Panc1 (cell line): ENCODE measurements around the gene SMIM43. TPM values are rescaled to one million over a fixed set of nuclear protein-coding genes. Genes with fewer than 3 reads are reported as not detected.

ENCODE experiments used
- ATAC-seq: fragments of 200-7000 bp; cut with Tn5 transposase; 2 replicates; pipeline ENCODE4 v1.9.1; 2020; ENCODE audit warnings: mild to moderate bottlenecking, moderate library complexity
- BruUV-seq: library from RNA; stranded (reverse); fragments of 400-500 nt; replicated peaks from 2 replicates; lab custom pipeline; 2021; lab: Mats Ljungman, UMichigan
- CTCF ChIA-PET: fragments of 300-600 bp; sonication (Branson Sonifier 250); formaldehyde crosslinking; loops from one replicate; lab custom pipeline; 2022; ENCODE audit warnings: antibody characterized with exemption; lab: Charles Lee
- POLR2A ChIA-PET: fragments of 300-600 bp; sonication (Branson Sonifier 250); formaldehyde crosslinking; loops from one replicate; lab custom pipeline; 2022; ENCODE audit warnings: antibody characterized with exemption; lab: Charles Lee
- DNase-seq: peaks from one replicate; pipeline ENCODE4 v3.0.0-alpha.2; 2010; ENCODE audit warnings: low read depth, low spot score
- H3K27ac ChIP-seq: 2 replicates; pipeline ENCODE4 v1.5.1; 2011; ENCODE audit warnings: mild to moderate bottlenecking, low read length, inconsistent platforms
- H3K27me3 ChIP-seq: fragments of 200-500 bp; sonication (Bioruptor generic); 2 replicates; pipeline ENCODE4 v1.6.0; 2014; ENCODE audit warnings: low read length, inconsistent platforms; ENCODE audit not compliant: control insufficient read depth, insufficient read depth
- H3K36me3 ChIP-seq: fragments of 200-500 bp; sonication (Bioruptor generic); 2 replicates; pipeline ENCODE4 v1.5.1; 2014; ENCODE audit warnings: inconsistent platforms, mild to moderate bottlenecking, low read length, moderate library complexity; ENCODE audit not compliant: control insufficient read depth, insufficient read depth
- H3K4me1 ChIP-seq: 2 replicates; pipeline ENCODE4 v1.5.1; 2011; ENCODE audit warnings: inconsistent platforms, mild to moderate bottlenecking, low read length, moderate library complexity; ENCODE audit not compliant: control insufficient read depth, insufficient read depth
- H3K4me3 ChIP-seq, 2 experiments: 2 replicates each; pipeline ENCODE4 v1.5.1; 2011 to 2012; ENCODE audit warnings: low read depth in 2 of 2, low read length in 2 of 2, mild to moderate bottlenecking in 2 of 2, inconsistent platforms in 1 of 2, moderate library complexity in 1 of 2
- H3K9me3 ChIP-seq: fragments of 200-500 bp; sonication (Bioruptor generic); 2 replicates; pipeline ENCODE4 v1.5.1; 2014; ENCODE audit warnings: low read depth, mild to moderate bottlenecking, inconsistent platforms, low read length, moderate library complexity; ENCODE audit not compliant: control insufficient read depth, insufficient read depth
- POLR2AphosphoS5 ChIP-seq: IDR thresholded peaks from 2 replicates; pipeline ENCODE4 v1.6.1; 2012; ENCODE audit warnings: mild to moderate bottlenecking, low read depth, low read length, moderate library complexity
- SIN3A ChIP-seq: IDR thresholded peaks from 2 replicates; pipeline ENCODE4 v1.6.1; 2012; ENCODE audit warnings: low read depth, mild to moderate bottlenecking, low read length, moderate library complexity, borderline replicate concordance; ENCODE audit not compliant: insufficient read depth
- TCF7L2 ChIP-seq: IDR thresholded peaks from 2 replicates; pipeline ENCODE4 v1.6.1; 2011; ENCODE audit warnings: mild to moderate bottlenecking, low read depth, low read length, inconsistent platforms
- in situ Hi-C: cut with HindIII; loops from 2 replicates; pipeline ENCODE4 v1.10.0; 2016; ENCODE audit warnings: low sequenced_read_pairs, low pct_unique_long_range_greater_than_20kb
- intact Hi-C: fragments of 100-400 bp; cut with micrococcal nuclease; formaldehyde crosslinking; loops from one replicate; pipeline ENCODE4 v1.10.0; 2022; ENCODE audit not compliant: unreplicated experiment
- total RNA-seq: library from RNA; stranded (reverse); gene quantifications from one replicate; pipeline ENCODE4 v1.2.1, GENCODE V29; 2021; ENCODE audit not compliant: unreplicated experiment
- TF ChIP-seq, protein P1 (sequence below): fragments of 450-650 bp; IDR thresholded peaks from 2 replicates; pipeline ENCODE4 v1.5.1; 2017; ENCODE audit warnings: mild to moderate bottlenecking
- TF ChIP-seq, protein P2 (sequence below), 2 experiments: IDR thresholded peaks; 2 replicates each; pipeline ENCODE4 v1.6.1; 2011 to 2012; ENCODE audit warnings: low read depth in 2 of 2, control low read depth in 1 of 2, low read length in 1 of 2, mild to moderate bottlenecking in 1 of 2, moderate library complexity in 1 of 2; ENCODE audit not compliant: insufficient read depth in 1 of 2

The SMIM43 gene
- total RNA-seq, 1 experiment from 2014 or later: not detected

DNA sequence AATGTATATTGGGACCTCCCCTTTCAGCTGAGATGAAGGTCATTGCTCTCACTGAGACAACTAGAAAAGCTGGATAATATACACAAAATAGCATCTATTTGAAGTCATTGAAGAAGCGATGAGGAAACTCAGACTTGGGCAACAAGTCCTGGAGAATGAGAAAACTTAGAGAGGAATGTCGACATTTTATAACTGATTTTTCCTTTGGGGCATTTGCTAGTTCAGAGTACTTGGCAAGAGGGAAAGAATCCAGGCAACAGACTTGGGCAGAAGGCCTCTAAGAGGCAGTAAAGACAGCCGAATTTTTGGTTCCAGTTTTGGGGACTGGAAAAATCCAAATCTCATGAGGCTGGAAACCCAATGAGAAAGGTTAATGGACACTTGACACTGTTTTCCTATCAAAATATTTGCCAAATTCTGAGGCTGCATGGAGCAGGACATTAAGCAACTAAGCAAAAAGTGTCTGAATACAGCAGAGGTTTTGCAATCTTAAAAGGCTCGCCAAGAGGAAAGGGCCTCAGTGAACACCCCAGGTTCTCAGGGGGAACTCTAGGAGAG, 47.2 kb downstream of the SMIM43 start:
- ATAC-seq: no peak
- no TSS peak for BruUV-seq
- CTCF ChIA-PET: no interaction called here

DNA sequence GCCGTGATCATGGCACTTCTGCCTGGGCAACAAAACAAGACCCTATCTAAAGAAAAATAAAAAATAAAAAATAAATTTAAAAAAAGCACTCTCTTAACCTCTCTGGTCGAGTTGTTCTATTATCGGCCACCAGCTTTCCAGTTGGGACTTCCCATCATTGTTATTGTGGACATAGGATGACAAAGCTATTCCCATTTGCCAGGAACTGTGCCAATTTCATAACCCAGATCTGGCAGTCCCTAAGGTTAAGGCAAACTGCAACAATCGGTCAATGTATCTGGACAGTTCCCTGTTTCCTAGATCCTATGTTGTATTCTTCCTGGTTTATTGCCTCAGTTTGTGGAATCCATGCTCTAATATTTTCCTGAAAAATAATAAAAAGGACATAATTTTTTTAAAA, 50.4 kb downstream of the SMIM43 start:
- no peak overlapping the region for H3K4me3 ChIP-seq
- no TSS peak for BruUV-seq
- CTCF ChIA-PET: no interaction called here
- no peaks in the 10 kb centered on the region; the same call in 1 of the 2 replicates for H3K4me1 ChIP-seq
- no peak for TF ChIP-seq TCF7L2
- TF ChIP-seq, protein P1, sequence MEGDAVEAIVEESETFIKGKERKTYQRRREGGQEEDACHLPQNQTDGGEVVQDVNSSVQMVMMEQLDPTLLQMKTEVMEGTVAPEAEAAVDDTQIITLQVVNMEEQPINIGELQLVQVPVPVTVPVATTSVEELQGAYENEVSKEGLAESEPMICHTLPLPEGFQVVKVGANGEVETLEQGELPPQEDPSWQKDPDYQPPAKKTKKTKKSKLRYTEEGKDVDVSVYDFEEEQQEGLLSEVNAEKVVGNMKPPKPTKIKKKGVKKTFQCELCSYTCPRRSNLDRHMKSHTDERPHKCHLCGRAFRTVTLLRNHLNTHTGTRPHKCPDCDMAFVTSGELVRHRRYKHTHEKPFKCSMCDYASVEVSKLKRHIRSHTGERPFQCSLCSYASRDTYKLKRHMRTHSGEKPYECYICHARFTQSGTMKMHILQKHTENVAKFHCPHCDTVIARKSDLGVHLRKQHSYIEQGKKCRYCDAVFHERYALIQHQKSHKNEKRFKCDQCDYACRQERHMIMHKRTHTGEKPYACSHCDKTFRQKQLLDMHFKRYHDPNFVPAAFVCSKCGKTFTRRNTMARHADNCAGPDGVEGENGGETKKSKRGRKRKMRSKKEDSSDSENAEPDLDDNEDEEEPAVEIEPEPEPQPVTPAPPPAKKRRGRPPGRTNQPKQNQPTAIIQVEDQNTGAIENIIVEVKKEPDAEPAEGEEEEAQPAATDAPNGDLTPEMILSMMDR: no peak
- TF ChIP-seq, protein P2, sequence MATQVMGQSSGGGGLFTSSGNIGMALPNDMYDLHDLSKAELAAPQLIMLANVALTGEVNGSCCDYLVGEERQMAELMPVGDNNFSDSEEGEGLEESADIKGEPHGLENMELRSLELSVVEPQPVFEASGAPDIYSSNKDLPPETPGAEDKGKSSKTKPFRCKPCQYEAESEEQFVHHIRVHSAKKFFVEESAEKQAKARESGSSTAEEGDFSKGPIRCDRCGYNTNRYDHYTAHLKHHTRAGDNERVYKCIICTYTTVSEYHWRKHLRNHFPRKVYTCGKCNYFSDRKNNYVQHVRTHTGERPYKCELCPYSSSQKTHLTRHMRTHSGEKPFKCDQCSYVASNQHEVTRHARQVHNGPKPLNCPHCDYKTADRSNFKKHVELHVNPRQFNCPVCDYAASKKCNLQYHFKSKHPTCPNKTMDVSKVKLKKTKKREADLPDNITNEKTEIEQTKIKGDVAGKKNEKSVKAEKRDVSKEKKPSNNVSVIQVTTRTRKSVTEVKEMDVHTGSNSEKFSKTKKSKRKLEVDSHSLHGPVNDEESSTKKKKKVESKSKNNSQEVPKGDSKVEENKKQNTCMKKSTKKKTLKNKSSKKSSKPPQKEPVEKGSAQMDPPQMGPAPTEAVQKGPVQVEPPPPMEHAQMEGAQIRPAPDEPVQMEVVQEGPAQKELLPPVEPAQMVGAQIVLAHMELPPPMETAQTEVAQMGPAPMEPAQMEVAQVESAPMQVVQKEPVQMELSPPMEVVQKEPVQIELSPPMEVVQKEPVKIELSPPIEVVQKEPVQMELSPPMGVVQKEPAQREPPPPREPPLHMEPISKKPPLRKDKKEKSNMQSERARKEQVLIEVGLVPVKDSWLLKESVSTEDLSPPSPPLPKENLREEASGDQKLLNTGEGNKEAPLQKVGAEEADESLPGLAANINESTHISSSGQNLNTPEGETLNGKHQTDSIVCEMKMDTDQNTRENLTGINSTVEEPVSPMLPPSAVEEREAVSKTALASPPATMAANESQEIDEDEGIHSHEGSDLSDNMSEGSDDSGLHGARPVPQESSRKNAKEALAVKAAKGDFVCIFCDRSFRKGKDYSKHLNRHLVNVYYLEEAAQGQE (IDR thresholded peaks at IDR 0.05; ENCODE audit: insufficient read depth in 1 of 2, low read depth in 2 of 2, low read length in 1 of 2): no peak
- intact Hi-C loops (no loop called here), in situ Hi-C loops (no loop called here)
- no peaks in the 10 kb centered on the region for H3K9me3 ChIP-seq
- H3K27ac ChIP-seq: no peak overlapping the region
- H3K36me3 ChIP-seq: no peaks in the 10 kb centered on the region
- no peak for ATAC-seq
- no peak for DNase-seq
- H3K27me3 ChIP-seq: no peaks in the 10 kb centered on the region
- POLR2A ChIA-PET: no interaction called here

More for the DNA sequence above, 47.2 kb downstream of the SMIM43 start:
- no peak for TF ChIP-seq POLR2AphosphoS5
- TF ChIP-seq, protein P2 (IDR thresholded peaks at IDR 0.05; ENCODE audit: insufficient read depth in 1 of 2, low read depth in 2 of 2, low read length in 1 of 2): no peak
- TF ChIP-seq, protein P1: no peak
- no peak for TF ChIP-seq SIN3A
- TF ChIP-seq TCF7L2: no peak
- no peaks in the 10 kb centered on the region for H3K36me3 ChIP-seq
- intact Hi-C loops: no loop called here
- no peak overlapping the region for H3K4me3 ChIP-seq
- in situ Hi-C loops: no loop called here
- POLR2A ChIA-PET: no interaction called here
- no peaks in the 10 kb centered on the region for H3K27me3 ChIP-seq
- DNase-seq: no peak
- no peaks in the 10 kb centered on the region for H3K4me1 ChIP-seq
- H3K9me3 ChIP-seq: no peaks in the 10 kb centered on the region
- no peak overlapping the region for H3K27ac ChIP-seq
